Mucosa of stomach (tissue), 1 donor: ENCODE data around the gene ACP2.

Source experiments
- H3K27me3 ChIP-seq: one replicate; pipeline ENCODE4 v1.7.0; 2013; ENCODE audit warnings: mild to moderate bottlenecking, low read length; ENCODE audit not compliant: control insufficient read depth, insufficient read depth
- H3K36me3 ChIP-seq: one replicate; pipeline ENCODE4 v1.7.0; 2013; ENCODE audit warnings: low read length; ENCODE audit not compliant: control insufficient read depth, insufficient read depth
- H3K4me1 ChIP-seq: one replicate; pipeline ENCODE4 v1.7.0; 2013; ENCODE audit warnings: mild to moderate bottlenecking, low read length; ENCODE audit not compliant: control insufficient read depth, insufficient read depth
- H3K4me3 ChIP-seq: one replicate; pipeline ENCODE4 v1.7.0; 2013; ENCODE audit warnings: low read length
- H3K9ac ChIP-seq: one replicate; pipeline ENCODE4 v1.7.0; 2013; ENCODE audit warnings: mild to moderate bottlenecking, low read length, moderate library complexity
- H3K9me3 ChIP-seq: one replicate; pipeline ENCODE4 v1.7.0; 2013; ENCODE audit warnings: mild to moderate bottlenecking, low read length, moderate library complexity; ENCODE audit not compliant: control insufficient read depth
- donor health status: Pancreatic carcinoma.

The ACP2 gene

DNA sequence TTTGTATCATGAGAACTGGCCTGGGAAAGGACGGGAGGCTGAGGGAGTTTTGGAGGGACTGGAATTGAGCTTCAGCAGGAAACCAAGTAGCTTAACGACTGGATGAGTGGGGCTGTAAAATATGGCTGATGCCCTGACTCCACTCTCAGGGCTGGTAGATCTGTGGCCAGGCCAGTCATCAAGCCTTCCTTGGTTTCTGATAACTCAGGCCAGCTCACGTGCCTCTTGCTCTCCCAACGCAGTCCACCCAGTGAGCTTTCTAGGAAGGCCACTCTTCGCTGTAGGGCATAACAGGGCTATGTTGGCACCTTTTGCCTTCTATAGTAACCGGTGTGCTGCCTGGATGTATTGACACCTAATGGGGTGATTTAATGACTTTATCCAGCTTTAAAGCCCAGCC lies 15.5 kb upstream of the ACP2 start:
- peaks cover 41% of the 10 kb centered on the region for H3K4me1 ChIP-seq
- no peaks in the 10 kb centered on the region for H3K27me3 ChIP-seq
- no peak overlapping the region for H3K4me3 ChIP-seq
- H3K9ac ChIP-seq, result no peak overlapping the region
- H3K36me3 ChIP-seq, result no peaks in the 10 kb centered on the region
- H3K9me3 ChIP-seq, result no peaks in the 10 kb centered on the region

- peaks cover 53% of the 10 kb centered on the region for H3K4me1 ChIP-seq
- no peaks in the 10 kb centered on the region for H3K27me3 ChIP-seq
- H3K36me3 ChIP-seq, result no peaks in the 10 kb centered on the region
- no peak overlapping the region for H3K9ac ChIP-seq
- H3K4me3 ChIP-seq, result no peak overlapping the region
- H3K9me3 ChIP-seq, result no peaks in the 10 kb centered on the region
These were observed 12.7 kb upstream of the ACP2 start for GRCh38 chr11:47261291-47261800.

DNA sequence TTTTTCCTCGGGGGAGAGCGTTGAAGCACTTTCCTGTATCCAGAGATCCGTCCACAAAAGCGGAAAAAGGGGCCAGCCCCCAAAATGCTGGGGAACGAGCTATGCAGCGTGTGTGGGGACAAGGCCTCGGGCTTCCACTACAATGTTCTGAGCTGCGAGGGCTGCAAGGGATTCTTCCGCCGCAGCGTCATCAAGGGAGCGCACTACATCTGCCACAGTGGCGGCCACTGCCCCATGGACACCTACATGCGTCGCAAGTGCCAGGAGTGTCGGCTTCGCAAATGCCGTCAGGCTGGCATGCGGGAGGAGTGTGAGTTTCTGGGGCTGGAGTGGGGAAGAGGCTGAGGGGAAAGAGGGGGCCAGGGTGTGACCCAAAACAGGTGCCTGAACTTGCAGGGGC lies 11.8 kb upstream of the ACP2 start:
- H3K4me1 ChIP-seq, result peaks cover 50% of the 10 kb centered on the region
- H3K4me3 ChIP-seq, result no peak overlapping the region
- no peaks in the 10 kb centered on the region for H3K9me3 ChIP-seq
- no peaks in the 10 kb centered on the region for H3K27me3 ChIP-seq
- no peak overlapping the region for H3K9ac ChIP-seq
- no peaks in the 10 kb centered on the region for H3K36me3 ChIP-seq

- Histone ChIP-seq H3K9me3 (no peaks in the 10 kb centered on the region), H3K9ac (peak overlapping the region; percentile 62), H3K4me1 (peaks cover 48% of the 10 kb centered on the region), H3K27me3 (no peaks in the 10 kb centered on the region), H3K4me3 (peak overlapping the region; percentile 10), H3K36me3 (no peaks in the 10 kb centered on the region)
These were observed 10.8 kb upstream of the ACP2 start for GRCh38 chr11:47259232-47259977.

GRCh38 chr11:47258317-47258902 lies 9.8 kb upstream of the ACP2 start:
- H3K9ac ChIP-seq, result peak overlapping the region; percentile 68
- H3K27me3 ChIP-seq, result no peaks in the 10 kb centered on the region
- peak overlapping the region; percentile 1 for H3K4me3 ChIP-seq
- H3K9me3 ChIP-seq, result no peaks in the 10 kb centered on the region
- no peaks in the 10 kb centered on the region for H3K36me3 ChIP-seq
- peaks cover 40% of the 10 kb centered on the region for H3K4me1 ChIP-seq

DNA sequence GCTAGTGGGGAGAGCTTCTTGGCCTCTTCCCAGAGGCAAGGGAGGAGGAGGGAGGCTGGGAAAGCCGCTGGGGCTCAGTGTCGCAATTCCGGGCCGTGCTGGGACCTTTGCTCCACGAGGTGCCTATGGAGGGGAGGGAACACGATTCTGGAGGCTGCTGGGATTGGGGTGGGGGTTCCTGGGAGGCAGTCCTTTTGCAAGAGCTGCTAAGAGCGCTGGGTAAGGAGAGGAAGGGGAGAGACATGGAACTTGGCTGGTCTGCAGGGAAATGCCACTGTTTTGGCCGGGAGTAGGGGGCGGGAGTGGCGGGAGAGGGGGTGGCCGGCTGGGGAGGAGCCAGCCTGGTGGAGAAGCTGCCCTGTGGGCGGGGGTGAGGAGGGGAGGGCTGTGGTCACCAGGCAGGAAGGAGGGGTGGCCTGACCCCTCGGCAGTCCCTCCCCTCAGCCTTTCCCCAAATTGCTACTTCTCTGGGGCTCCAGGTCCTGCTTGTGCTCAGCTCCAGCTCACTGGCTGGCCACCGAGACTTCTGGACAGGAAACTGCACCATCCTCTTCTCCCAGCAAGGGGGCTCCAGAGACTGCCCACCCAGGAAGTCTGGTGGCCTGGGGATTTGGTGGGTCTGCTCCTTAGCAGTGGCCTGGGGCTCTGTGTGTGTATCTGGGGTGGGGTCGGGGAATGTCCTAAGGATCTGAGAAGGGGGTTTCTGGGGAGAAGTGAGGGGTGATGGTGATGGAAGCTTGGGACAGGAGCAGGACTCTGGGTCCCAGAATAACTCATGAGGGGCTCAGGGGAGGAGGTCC lies 9.1 kb upstream of the ACP2 start, which contains the start of gene NR1H3:
NR1H3 (plus strand) TSS at position 480 of the 800 bp plus-strand sequence. CDS start 1,221 bp downstream, outside the sequence.
- Histone ChIP-seq H3K4me3 (peak within 1 kb of the TSS; percentile 1), H3K4me1 (peaks cover 40% of the 10 kb centered on the region), H3K27me3 (no peaks in the 10 kb centered on the region), H3K36me3 (no peaks in the 10 kb centered on the region), H3K9me3 (no peaks in the 10 kb centered on the region), H3K9ac (peak within 1 kb of the TSS; percentile 68)

GRCh38 chr11:47257177-47257516 lies 8.5 kb upstream of the ACP2 start:
- Histone ChIP-seq H3K27me3 (no peaks in the 10 kb centered on the region), H3K9me3 (no peaks in the 10 kb centered on the region), H3K4me3 (peak overlapping the region; percentile 1), H3K36me3 (no peaks in the 10 kb centered on the region), H3K4me1 (peaks cover 40% of the 10 kb centered on the region), H3K9ac (peak overlapping the region; percentile 68)

GRCh38 chr11:47256374-47256773 lies 7.8 kb upstream of the ACP2 start:
- H3K4me3 ChIP-seq, result no peak overlapping the region
- H3K4me1 ChIP-seq, result peaks cover 40% of the 10 kb centered on the region

DNA sequence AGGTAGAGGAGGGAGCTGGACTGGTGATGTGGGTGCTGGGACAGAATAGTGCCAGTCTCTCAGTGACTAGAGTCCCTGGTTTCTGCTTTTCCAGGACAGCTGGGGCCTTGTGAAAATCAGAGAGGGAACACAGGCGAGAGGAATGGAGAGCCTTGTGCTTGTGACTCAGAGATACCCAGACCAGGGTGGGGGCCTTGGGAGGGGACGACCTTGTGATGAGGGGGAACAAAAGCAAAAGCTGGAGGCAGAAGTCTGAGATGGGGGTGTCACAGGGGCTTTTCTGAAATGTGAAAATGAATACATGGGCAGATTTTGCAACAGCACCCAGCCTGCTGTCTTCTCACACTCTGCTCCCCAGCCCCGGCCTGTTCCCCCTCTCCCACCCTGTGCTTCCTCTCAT lies 5.8 kb upstream of the ACP2 start:
- Histone ChIP-seq H3K4me1 (peaks cover 38% of the 10 kb centered on the region), H3K4me3 (no peak overlapping the region), H3K9ac (no peak overlapping the region), H3K27me3 (no peaks in the 10 kb centered on the region), H3K9me3 (no peaks in the 10 kb centered on the region), H3K36me3 (no peaks in the 10 kb centered on the region)

More at GRCh38 chr11:47256374-47256773, 7.8 kb upstream of the ACP2 start:
- Histone ChIP-seq H3K27me3 (no peaks in the 10 kb centered on the region), H3K9ac (no peak overlapping the region), H3K9me3 (no peaks in the 10 kb centered on the region), H3K36me3 (no peaks in the 10 kb centered on the region)

- Histone ChIP-seq H3K36me3 (no peaks in the 10 kb centered on the region), H3K9ac (no peak overlapping the region), H3K27me3 (no peaks in the 10 kb centered on the region), H3K9me3 (no peaks in the 10 kb centered on the region), H3K4me3 (no peak overlapping the region), H3K4me1 (peaks cover 33% of the 10 kb centered on the region)
These were observed 5.0 kb upstream of the ACP2 start for GRCh38 chr11:47253660-47254059.

- Histone ChIP-seq H3K9me3 (no peaks in the 10 kb centered on the region), H3K9ac (no peak overlapping the region), H3K36me3 (no peaks in the 10 kb centered on the region), H3K27me3 (no peaks in the 10 kb centered on the region), H3K4me3 (no peak overlapping the region), H3K4me1 (peaks cover 27% of the 10 kb centered on the region)
These were observed 3.1 kb upstream of the ACP2 start for GRCh38 chr11:47251751-47252150.

GRCh38 chr11:47249378-47249715 lies 733 bp upstream of the ACP2 start:
- Histone ChIP-seq H3K9me3 (no peaks in the 10 kb centered on the region), H3K27me3 (no peaks in the 10 kb centered on the region), H3K36me3 (peaks cover 7% of the 10 kb centered on the region), H3K9ac (peak overlapping the region; percentile 81), H3K4me1 (peaks cover 20% of the 10 kb centered on the region), H3K4me3 (peak overlapping the region; percentile 91)
